ENCODE results near the gene NAPEPLD.

The NAPEPLD gene

GRCh38 chr7:103132995-103133688 lies 15.8 kb downstream of the NAPEPLD start:
- Mint-ChIP-seq H3K4me3 (no peak overlapping the region), H3K27ac (no peak overlapping the region), H3K36me3 (ENCODE audit: low read depth) (peaks cover 5% of the 10 kb centered on the region), H3K27me3 (no peaks in the 10 kb centered on the region), H3K9me3 (no peaks in the 10 kb centered on the region), H3K4me1 (ENCODE audit: low read depth) (peaks cover 5% of the 10 kb centered on the region)
- intact Hi-C loops (cut with micrococcal nuclease): no loop called here

GRCh38 chr7:103130901-103131624 lies 17.8 kb downstream of the NAPEPLD start:
- H3K4me3 Mint-ChIP-seq: no peak overlapping the region
- no peak overlapping the region for H3K27ac Mint-ChIP-seq
- H3K9me3 Mint-ChIP-seq: no peaks in the 10 kb centered on the region
- H3K36me3 Mint-ChIP-seq (ENCODE audit: low read depth): peaks cover 24% of the 10 kb centered on the region
- H3K27me3 Mint-ChIP-seq: no peaks in the 10 kb centered on the region
- peaks cover 12% of the 10 kb centered on the region for H3K4me1 Mint-ChIP-seq (ENCODE audit: low read depth)
- intact Hi-C loops (cut with micrococcal nuclease): no loop called here

GRCh38 chr7:103129702-103130549 lies 19.0 kb downstream of the NAPEPLD start:
- H3K27me3 Mint-ChIP-seq: no peaks in the 10 kb centered on the region
- intact Hi-C loops (cut with micrococcal nuclease): no loop called here
- H3K9me3 Mint-ChIP-seq: no peaks in the 10 kb centered on the region
- H3K4me3 Mint-ChIP-seq: no peak overlapping the region
- H3K27ac Mint-ChIP-seq: no peak overlapping the region
- H3K4me1 Mint-ChIP-seq (ENCODE audit: low read depth): peaks cover 12% of the 10 kb centered on the region
- peaks cover 27% of the 10 kb centered on the region for H3K36me3 Mint-ChIP-seq (ENCODE audit: low read depth)

GRCh38 chr7:103127006-103127405 lies 21.9 kb downstream of the NAPEPLD start:
- H3K27ac Mint-ChIP-seq: no peak overlapping the region
- peaks cover 40% of the 10 kb centered on the region for H3K36me3 Mint-ChIP-seq (ENCODE audit: low read depth)
- H3K9me3 Mint-ChIP-seq: no peaks in the 10 kb centered on the region
- no peaks in the 10 kb centered on the region for H3K27me3 Mint-ChIP-seq
- H3K4me3 Mint-ChIP-seq: no peak overlapping the region
- peaks cover 12% of the 10 kb centered on the region for H3K4me1 Mint-ChIP-seq (ENCODE audit: low read depth)
- intact Hi-C loops (cut with micrococcal nuclease): no loop called here

- Mint-ChIP-seq H3K27ac (no peak overlapping the region), H3K4me3 (no peak overlapping the region), H3K9me3 (no peaks in the 10 kb centered on the region), H3K27me3 (no peaks in the 10 kb centered on the region), H3K36me3 (ENCODE audit: low read depth) (peaks cover 61% of the 10 kb centered on the region), H3K4me1 (ENCODE audit: low read depth) (peaks cover 7% of the 10 kb centered on the region)
- intact Hi-C loops (cut with micrococcal nuclease): no loop called here
Observed at GRCh38 chr7:103124429-103124979, 24.4 kb downstream of the NAPEPLD start.

- H3K9me3 Mint-ChIP-seq: no peaks in the 10 kb centered on the region
- H3K4me3 Mint-ChIP-seq: no peak overlapping the region
- no peak overlapping the region for H3K27ac Mint-ChIP-seq
- intact Hi-C loops (cut with micrococcal nuclease): no loop called here
- H3K27me3 Mint-ChIP-seq: no peaks in the 10 kb centered on the region
- peaks cover 63% of the 10 kb centered on the region for H3K36me3 Mint-ChIP-seq (ENCODE audit: low read depth)
- H3K4me1 Mint-ChIP-seq (ENCODE audit: low read depth): peaks cover 7% of the 10 kb centered on the region
Observed at GRCh38 chr7:103123529-103123928, 25.4 kb downstream of the NAPEPLD start.

- peaks cover 46% of the 10 kb centered on the region for H3K36me3 Mint-ChIP-seq (ENCODE audit: low read depth)
- H3K27me3 Mint-ChIP-seq: no peaks in the 10 kb centered on the region
- H3K4me3 Mint-ChIP-seq: no peak overlapping the region
- intact Hi-C loops (cut with micrococcal nuclease): no loop called here
- no peaks in the 10 kb centered on the region for H3K9me3 Mint-ChIP-seq
- no peak overlapping the region for H3K27ac Mint-ChIP-seq
- H3K4me1 Mint-ChIP-seq (ENCODE audit: low read depth): no peaks in the 10 kb centered on the region
Observed at GRCh38 chr7:103121641-103122040, 27.3 kb downstream of the NAPEPLD start.

DNA sequence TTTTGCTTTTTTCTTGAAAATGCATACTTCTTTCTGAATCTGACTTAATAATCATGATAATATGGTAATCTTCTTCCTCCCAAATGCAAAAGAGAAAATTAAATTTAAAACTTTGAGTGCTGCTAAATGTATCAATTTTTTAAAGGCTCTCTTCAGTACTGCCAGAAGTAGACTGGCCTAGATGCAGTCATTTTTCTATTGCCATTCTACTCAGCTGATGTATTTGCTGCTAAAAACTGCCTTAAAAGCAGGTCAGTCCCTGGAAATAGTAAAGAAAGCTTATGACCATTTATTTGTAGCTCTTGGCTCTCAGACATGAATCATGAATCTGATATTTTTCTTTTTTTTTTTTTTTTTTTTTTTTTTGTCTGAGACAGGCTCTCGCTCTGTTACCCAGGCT lies 28.5 kb downstream of the NAPEPLD start:
- Mint-ChIP-seq H3K27me3 (no peaks in the 10 kb centered on the region), H3K4me3 (no peak overlapping the region), H3K27ac (no peak overlapping the region), H3K4me1 (ENCODE audit: low read depth) (no peaks in the 10 kb centered on the region), H3K36me3 (ENCODE audit: low read depth) (peaks cover 38% of the 10 kb centered on the region), H3K9me3 (no peaks in the 10 kb centered on the region)
- intact Hi-C loops (cut with micrococcal nuclease): no loop called here

DNA sequence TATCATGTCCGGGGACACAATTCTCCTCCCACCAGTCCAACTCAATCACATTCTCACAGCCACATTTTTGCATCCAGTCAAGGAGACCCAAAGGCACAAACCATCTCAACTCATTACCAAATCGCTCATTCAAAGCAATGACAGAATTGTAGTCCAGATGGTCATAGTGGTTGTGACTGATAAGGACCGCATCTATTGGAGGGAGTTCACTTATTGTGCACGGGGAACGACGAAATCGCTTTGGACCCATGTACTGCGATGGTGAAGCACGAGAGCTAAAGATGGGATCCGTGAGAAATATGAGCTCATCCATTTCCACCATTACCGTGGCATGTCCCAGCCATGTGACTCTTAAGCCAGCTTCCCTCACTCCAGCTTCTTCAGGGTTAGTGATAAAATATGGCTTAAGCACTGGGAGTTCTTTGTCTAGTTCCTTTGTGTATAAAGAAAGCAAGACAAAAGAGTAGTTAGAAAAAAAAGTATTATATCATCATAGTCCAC lies 29.1 kb downstream of the NAPEPLD start:
- intact Hi-C loops (cut with micrococcal nuclease): no loop called here
- Mint-ChIP-seq H3K27ac (no peak overlapping the region), H3K4me3 (no peak overlapping the region), H3K36me3 (ENCODE audit: low read depth) (peaks cover 38% of the 10 kb centered on the region), H3K9me3 (no peaks in the 10 kb centered on the region), H3K4me1 (ENCODE audit: low read depth) (no peaks in the 10 kb centered on the region), H3K27me3 (no peaks in the 10 kb centered on the region)

- intact Hi-C loops (cut with micrococcal nuclease): no loop called here
- Mint-ChIP-seq H3K27me3 (no peaks in the 10 kb centered on the region), H3K9me3 (no peaks in the 10 kb centered on the region), H3K27ac (no peak overlapping the region), H3K4me1 (ENCODE audit: low read depth) (no peaks in the 10 kb centered on the region), H3K36me3 (ENCODE audit: low read depth) (peaks cover 42% of the 10 kb centered on the region), H3K4me3 (no peak overlapping the region)
Observed at GRCh38 chr7:103117465-103117864, 31.4 kb downstream of the NAPEPLD start.

GRCh38 chr7:103116991-103117390 lies 31.9 kb downstream of the NAPEPLD start:
- Mint-ChIP-seq H3K27me3 (no peaks in the 10 kb centered on the region), H3K9me3 (no peaks in the 10 kb centered on the region), H3K27ac (no peak overlapping the region), H3K4me3 (no peak overlapping the region), H3K4me1 (ENCODE audit: low read depth) (no peaks in the 10 kb centered on the region), H3K36me3 (ENCODE audit: low read depth) (peaks cover 42% of the 10 kb centered on the region)
- intact Hi-C loops (cut with micrococcal nuclease): no loop called here

- H3K36me3 Mint-ChIP-seq (ENCODE audit: low read depth): peaks cover 42% of the 10 kb centered on the region
- H3K4me3 Mint-ChIP-seq: no peak overlapping the region
- intact Hi-C loops (cut with micrococcal nuclease): no loop called here
- no peaks in the 10 kb centered on the region for H3K9me3 Mint-ChIP-seq
- no peaks in the 10 kb centered on the region for H3K27me3 Mint-ChIP-seq
- no peaks in the 10 kb centered on the region for H3K4me1 Mint-ChIP-seq (ENCODE audit: low read depth)
- no peak overlapping the region for H3K27ac Mint-ChIP-seq
Observed at GRCh38 chr7:103116511-103116910, 32.4 kb downstream of the NAPEPLD start.

GRCh38 chr7:103115771-103116170 lies 33.1 kb downstream of the NAPEPLD start:
- no peak overlapping the region for H3K27ac Mint-ChIP-seq
- H3K36me3 Mint-ChIP-seq (ENCODE audit: low read depth): peaks cover 41% of the 10 kb centered on the region
- no peaks in the 10 kb centered on the region for H3K27me3 Mint-ChIP-seq
- no peaks in the 10 kb centered on the region for H3K9me3 Mint-ChIP-seq
- H3K4me1 Mint-ChIP-seq (ENCODE audit: low read depth): no peaks in the 10 kb centered on the region
- intact Hi-C loops (cut with micrococcal nuclease): no loop called here
- H3K4me3 Mint-ChIP-seq: no peak overlapping the region

DNA sequence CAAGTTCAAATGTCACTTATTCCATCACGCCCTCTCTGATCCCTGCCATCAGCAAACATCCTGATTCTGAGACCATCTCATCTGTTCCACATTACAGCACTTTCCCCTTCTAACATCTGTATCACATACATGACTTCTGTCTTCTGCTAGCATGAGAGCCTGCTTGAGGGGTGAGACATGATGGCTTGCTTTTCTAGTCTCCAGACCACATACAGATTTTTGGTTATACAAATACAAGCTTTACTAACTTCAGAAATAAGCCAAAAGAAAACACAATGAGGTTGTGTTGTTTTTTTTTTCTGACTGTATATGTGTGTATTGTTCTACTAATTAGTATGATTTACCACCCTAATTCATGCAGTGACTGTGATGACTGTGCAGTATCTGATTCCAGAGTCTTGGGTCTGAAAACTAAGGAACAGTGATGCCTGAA lies 34.3 kb downstream of the NAPEPLD start:
- no peaks in the 10 kb centered on the region for H3K9me3 Mint-ChIP-seq
- no peak overlapping the region for H3K4me3 Mint-ChIP-seq
- H3K27me3 Mint-ChIP-seq: no peaks in the 10 kb centered on the region
- H3K27ac Mint-ChIP-seq: no peak overlapping the region
- intact Hi-C loops (cut with micrococcal nuclease): no loop called here
- peaks cover 41% of the 10 kb centered on the region for H3K36me3 Mint-ChIP-seq (ENCODE audit: low read depth)
- H3K4me1 Mint-ChIP-seq (ENCODE audit: low read depth): no peaks in the 10 kb centered on the region
